HT1080 (cell line): ENCODE data around the gene ZNF419. TPM values are rescaled to one million over a fixed set of nuclear protein-coding genes. Genes with fewer than 3 reads are reported as not detected.
A peak's percentile ranks its signal among the peaks of the same experiment; 100 is the strongest.
"Not testable (repeated sequence)": the region's sequence is repeated elsewhere in the genome, so short reads cannot be mapped to it uniquely, and the experiment has no call there.

Experiments used
- DNase-seq: peaks from one replicate; pipeline ENCODE4 v3.0.0-alpha.2; 2015; ENCODE audit warnings: low read depth
- polyA plus RNA-seq, 2 experiments: library from polyadenylated mRNA; depleted of rRNA; stranded (reverse); fragments of >200 nt; gene quantifications; 2 replicates each; pipeline ENCODE4 v1.2.3, GENCODE V29; 2015
- total RNA-seq: library from RNA; depleted of rRNA; stranded (reverse); fragments of >200 nt; shearing (Covaris generic); gene quantifications from 2 replicates; pipeline ENCODE4 v1.2.3, GENCODE V29; 2014; rRNA removed

The ZNF419 gene
- total RNA-seq = 6.9 and 8.0 TPM in 2 replicates
- polyA plus RNA-seq (2015; cell fraction: cytosol; rRNA removed) = 7.3 and 7.9 TPM in 2 replicates
- polyA plus RNA-seq (2015; cell fraction: nucleus; rRNA removed) = 16.6 and 20.4 TPM in 2 replicates

GRCh38 chr19:57487477-57488298 is at the start of gene ZNF419:
TSS of gene ZNF419 (plus strand) at chr19:57487750. CDS start at chr19:57487951, 201 bp downstream.
- DNase-seq = peak; percentile 82

GRCh38 chr19:57437931-57438330 is 49.6 kb upstream of the ZNF419 start:
- no peak for DNase-seq

GRCh38 chr19:57438925-57439324 is 48.6 kb upstream of the ZNF419 start:
- no peak for DNase-seq

GRCh38 chr19:57441979-57442752 is 45.4 kb upstream of the ZNF419 start:
- no peak for DNase-seq

- DNase-seq = no peak
These were observed 44.3 kb upstream of the ZNF419 start for GRCh38 chr19:57443121-57443696.

GRCh38 chr19:57452307-57452706 is 35.2 kb upstream of the ZNF419 start:
- no peak for DNase-seq

GRCh38 chr19:57465680-57466381 is 21.7 kb upstream of the ZNF419 start:
- peak; percentile 49 for DNase-seq

- no peak for DNase-seq
These were observed 21.1 kb upstream of the ZNF419 start for GRCh38 chr19:57466489-57466888.

- DNase-seq = no peak
These were observed 13.9 kb upstream of the ZNF419 start for GRCh38 chr19:57473646-57474045.

- DNase-seq = peak; percentile 93
These were observed 10.2 kb upstream of the ZNF419 start, which contains the start of gene ZNF772 for GRCh38 chr19:57477191-57478008. TSS of gene ZNF772 (minus strand) at chr19:57477566. CDS start at chr19:57477309, 257 bp downstream.

- DNase-seq = not testable (repeated sequence)
These were observed 722 bp downstream of the ZNF419 start for GRCh38 chr19:57488299-57488644.

- not testable (repeated sequence) for DNase-seq
These were observed 11.8 kb downstream of the ZNF419 start for GRCh38 chr19:57499332-57499679.

GRCh38 chr19:57499680-57500395 is 12.3 kb downstream of the ZNF419 start, which contains the start of gene ZNF773:
TSS of gene ZNF773 (plus strand) at chr19:57499938. CDS start at chr19:57500081, 143 bp downstream.
- DNase-seq = peak; percentile 92

GRCh38 chr19:57500400-57500799 is 12.8 kb downstream of the ZNF419 start:
- not testable (repeated sequence) for DNase-seq

- DNase-seq = no peak
These were observed 18.6 kb downstream of the ZNF419 start for GRCh38 chr19:57506163-57506562.

GRCh38 chr19:57511484-57511883 is 23.9 kb downstream of the ZNF419 start:
- DNase-seq = no peak

GRCh38 chr19:57512845-57513244 is 25.3 kb downstream of the ZNF419 start:
- DNase-seq = no peak

GRCh38 chr19:57515255-57515654 is 27.7 kb downstream of the ZNF419 start:
- no peak for DNase-seq

- not testable (repeated sequence) for DNase-seq
These were observed 30.5 kb downstream of the ZNF419 start for GRCh38 chr19:57518021-57518420.
